NCI-H1048 (cell line): ENCODE measurements around the gene TRMT2A.

Experiments
- DNase-seq: peaks from one replicate; lab custom pipeline; 2025; lab: John Stamatoyannopoulos, UW

The TRMT2A gene

DNA sequence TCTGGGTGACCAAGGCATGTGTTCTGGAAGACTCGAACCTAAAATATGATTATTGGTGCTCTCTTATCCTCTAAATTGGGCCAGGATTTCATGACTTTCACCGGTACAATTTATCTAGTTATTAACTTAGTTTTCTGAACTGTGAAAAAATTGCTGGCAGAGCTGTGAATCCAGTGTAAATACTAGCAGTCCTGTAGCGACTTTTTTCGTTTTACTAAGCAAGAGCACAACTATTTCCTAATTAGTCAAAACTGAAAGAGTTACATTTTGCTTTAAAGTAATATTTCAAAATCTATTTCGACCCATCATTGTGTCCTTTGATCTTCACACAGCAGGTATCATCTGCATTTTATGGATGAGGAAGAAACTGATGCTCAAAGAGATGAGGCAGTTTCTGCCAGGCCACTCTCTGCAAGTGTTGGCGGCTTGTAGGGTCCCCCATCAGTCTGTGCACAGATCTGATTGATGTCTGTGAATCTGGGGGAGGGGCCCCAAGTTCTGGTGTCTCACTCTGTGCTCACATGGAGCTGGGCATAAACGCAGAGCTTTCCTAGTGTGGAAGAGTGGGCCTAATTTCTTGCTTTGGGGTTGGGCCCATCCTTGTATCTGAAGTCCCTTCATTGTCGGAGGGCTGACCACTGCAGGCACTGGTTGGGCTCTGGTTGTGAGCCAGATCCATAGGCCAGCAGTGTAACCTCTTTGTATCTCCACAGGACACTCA, 1.4 kb upstream of the TRMT2A start:
- no peak for DNase-seq

DNA sequence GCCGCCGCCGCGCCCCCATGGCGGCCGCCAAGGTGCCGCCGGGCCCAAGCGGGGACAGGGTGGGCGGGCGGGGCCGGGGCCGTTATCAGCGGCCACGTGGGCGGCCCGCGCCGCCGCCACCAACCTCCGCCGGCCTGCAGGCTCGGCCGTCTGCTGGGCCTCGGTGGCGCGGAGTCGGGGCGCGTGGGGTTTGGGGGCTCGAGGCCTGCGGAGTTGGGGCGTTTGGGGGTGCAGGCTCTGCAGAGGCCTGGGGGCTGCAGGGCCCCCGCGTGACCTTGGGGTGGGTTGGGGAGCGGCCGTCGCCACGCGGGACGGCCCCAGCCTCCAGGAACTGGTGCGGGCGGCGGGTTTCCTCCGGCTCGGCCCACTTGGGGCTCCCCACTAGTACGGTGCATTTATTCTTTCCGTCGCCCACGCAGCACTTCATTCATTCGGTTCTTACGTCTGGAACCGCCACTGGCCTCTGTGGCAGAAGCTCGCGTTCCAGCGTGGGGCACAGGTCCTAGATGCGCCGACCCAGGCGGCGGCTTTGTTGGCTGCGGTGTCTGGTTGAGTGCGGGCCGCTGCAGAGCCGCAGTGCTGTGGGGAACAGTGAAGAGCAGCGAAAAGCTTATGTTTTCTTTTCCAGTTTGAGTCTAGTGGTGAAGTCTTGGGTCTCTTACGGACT, 740 bp upstream of the TRMT2A start:
- DNase-seq = no peak

DNA sequence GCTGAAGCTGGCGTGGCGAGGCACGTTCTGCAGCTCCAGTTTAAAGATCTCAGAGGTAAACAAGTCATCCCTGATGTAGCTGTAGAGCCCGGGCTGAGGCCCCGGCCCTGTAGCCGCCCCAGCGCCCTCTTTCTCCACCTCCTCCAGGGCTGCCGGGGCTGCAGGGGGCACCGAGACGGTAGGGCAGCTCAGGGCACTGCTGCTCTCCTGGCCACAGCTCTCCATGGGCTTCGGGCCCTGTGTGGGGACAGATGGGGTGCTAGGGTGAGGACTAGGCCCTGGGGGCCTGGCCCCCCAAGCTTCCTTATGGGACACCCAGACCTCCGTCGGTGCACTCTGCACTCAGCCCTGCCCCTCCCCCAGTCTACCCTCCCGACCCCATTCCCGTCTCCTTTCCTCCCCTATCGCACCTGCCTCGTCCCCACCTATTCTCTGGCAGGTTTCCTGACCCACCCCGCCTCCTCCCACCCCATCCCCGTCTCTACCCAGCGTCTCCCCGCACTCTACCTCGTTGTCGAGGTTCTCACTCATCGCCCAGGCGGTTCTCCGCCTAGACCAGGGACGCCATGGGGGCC, 563 bp downstream of the TRMT2A start:
- DNase-seq = no peak

DNA sequence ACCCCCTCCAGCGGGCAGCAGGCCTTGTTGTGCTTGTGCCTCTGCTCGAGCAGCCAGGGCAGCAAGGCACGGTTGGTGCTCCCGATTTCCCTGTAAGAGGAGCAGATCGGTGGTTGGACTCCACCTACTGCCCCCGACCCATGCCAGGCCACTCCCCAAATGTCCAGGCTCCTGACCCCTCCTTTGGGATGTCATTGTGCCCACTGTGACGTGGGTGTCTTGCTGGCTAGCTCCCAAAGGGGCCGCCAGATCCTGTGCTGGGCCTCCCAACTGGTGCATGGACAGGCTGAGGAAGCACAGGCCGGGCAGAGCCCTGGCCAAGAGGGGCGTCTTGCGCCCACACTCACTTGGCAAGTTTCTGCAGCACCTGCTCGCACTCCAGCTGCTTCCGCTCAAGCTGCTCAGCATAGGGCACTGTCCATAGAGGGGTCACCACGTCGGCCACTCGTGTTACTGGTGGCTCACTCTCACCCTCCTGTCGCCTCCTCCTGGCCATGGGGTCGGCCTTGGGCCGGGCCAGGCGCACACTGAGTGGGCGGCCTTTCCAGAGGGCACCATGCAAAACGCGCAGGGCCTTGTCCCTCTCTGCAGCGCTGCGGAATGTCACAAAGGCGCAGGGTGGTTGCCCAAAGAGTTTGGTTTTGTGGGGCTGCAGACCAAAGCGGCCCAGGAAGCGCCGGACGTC, 1.2 kb downstream of the TRMT2A start, which contains the start of gene RANBP1:
Gene RANBP1 (plus strand): TSS at position 414 of the 685 bp plus-strand sequence. CDS start 81 bp downstream, at position 495.
- DNase-seq = no peak

DNA sequence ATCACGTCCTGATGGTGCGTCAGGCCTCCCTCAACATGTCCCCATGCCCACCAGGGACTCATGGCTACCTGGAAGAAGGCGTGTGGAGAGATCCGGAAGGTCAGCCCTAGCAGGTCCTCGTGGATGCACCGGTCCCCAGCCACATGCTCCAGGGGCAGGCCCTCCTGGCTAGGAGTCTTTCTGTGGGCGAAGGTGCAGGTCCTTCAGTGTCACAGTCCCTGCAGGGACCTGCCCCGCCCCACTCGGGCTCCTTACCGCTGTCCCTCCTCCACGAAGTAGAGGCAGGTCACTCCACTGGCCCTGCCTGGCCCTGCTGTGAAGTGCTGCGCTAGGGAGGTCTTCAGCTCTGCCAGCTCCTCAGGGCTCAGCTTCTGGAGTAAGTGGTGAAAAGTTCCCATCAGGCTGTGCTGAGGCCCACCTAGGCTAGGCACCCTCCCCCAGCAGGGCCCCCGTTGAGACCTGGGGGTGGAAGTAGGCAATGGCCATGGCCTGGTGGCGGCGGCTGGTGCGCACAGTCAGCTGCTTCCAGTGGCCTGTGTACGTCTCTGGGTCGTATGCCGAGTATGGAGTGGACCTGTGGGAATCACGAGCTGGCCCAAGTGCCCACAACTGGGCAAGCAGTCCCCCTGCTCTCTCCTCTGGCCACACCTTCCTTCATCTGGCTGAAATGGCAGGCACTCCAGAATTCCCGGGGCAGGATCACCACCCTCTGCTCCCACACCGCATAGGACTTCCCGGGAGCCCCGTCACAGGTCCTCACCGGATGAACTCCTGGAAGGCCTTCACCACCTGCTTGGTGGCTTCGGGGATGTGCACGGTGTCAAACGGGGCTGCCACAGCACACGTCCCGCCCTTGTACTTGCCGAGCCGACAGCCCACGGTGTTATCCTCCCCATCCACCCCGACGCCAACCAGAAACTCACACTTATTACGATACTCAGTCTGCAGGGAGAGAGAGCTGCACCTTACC, 2.2 kb downstream of the TRMT2A start:
- no peak for DNase-seq

DNA sequence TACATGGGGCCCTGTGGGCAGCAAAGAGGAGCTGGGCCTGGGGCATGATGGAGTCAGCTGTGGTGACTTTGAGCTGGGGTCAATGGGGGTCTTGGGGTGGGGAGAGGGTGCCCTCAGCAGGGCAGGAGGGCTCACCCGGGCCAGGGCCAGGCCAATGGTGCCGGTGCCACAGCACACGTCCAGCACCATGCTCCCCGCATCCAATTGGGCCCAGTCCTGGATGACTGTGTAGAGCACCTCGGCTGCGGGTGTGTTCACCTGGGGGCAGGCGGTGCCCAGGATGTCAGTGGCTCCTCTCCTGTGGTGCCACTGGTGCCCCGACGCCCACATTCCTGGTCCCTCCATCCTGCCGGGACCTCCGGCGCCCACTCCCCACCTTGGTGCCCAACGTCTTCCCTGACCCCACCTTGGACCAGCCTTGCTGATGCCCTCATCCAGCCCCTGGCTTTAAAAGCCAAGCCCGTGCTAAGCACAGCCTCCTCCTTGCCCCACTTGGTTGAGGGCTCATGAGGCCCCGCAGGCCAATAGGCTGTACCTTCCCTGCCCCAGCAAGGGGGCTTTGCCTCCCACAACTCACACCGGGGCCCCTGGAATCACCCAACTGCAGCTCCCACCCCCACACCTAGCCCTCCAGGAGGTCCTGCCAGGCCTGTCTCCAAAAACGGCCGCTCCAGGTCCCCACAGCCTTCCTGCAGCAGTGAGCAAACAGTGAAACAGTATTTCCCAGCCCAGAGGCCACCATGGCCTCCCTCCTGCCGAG, 3.3 kb downstream of the TRMT2A start:
- no peak for DNase-seq

DNA sequence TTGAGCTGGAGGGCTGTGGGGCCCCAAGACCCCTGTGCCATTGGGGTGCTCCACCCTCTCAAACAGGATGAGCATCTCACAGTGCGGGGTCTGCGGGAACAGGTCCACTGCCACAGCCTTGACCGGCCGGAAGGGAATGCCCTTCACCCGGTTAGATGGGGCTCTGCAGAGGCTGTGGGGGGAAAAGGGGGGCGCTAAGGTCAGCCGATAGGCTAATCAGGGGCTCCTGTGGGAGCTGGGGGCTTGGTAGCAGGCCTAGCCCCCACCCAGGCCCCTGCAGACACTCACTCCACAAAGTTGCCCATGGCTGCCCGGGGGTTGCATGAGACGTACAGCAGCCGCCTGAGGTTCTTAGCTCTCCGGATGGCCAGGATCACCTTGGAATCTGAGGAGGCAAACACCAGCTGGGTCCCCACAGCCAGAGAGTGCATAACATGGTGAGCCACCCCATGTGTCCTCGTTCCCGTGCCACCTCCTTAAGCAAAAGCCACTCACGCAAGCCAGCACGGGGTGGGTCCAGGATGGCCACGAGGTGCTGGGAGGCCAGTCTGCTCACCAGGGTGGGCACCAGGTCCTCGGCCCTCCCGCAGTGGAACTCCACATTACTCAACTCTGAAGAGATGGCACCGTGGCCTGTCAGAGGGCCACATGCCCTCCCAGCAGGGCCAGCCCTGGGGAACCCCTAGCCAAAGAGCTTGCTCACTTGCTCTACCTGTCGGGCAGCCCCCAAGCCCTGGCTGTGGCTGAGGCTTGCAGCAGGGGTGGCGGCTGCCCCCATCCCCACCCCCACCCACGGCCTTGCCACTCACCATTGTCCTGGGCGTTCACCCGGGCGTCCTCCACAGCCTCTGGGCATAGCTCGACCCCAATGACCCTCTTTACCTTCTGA, 4.2 kb downstream of the TRMT2A start:
- no peak for DNase-seq

DNA sequence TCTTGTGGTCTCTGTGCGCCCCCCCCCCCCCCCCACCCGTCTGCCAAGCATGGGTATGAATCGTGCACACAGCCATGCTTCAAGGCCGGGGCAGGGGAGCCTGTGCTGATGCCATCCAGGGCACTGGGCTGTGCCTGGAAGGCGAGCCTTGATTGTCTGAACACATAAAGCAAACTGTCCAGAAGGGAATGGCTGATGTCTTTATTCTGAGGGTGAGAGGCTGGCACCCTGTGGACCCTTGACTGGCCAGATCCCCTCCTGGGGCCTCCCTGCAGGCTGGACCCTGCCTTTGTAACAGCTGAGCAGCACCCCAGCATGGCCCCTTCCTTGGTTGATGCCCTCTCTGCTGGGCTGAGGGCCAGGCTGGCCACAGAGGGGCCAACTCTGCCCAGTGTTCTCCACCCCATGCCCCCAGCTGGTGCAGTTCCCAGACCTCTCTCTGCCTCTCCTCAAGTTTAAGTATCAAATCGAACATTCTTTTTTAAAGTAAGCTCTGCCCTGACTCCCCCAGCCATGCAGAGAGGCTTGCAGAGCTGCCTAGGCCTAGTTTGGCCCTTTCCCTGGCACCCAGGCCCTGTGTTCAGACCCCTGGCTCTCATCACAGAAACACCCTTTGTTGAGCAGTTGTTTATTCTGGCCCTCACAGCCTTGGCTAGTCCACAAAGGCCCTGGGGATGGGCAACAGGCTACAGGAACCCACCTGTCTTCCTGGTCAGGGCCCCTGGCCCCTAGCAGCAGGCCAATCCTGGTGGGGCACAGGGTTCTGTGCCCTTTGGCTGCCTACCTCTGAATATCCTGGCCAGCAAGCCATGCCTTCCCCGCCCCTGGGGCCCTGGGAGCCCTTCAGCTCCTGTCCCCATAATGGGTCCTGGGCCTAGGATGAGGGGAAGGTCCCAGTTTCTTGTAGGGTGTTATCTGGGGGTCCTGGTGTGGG, 5.1 kb downstream of the TRMT2A start:
- no peak for DNase-seq

DNA sequence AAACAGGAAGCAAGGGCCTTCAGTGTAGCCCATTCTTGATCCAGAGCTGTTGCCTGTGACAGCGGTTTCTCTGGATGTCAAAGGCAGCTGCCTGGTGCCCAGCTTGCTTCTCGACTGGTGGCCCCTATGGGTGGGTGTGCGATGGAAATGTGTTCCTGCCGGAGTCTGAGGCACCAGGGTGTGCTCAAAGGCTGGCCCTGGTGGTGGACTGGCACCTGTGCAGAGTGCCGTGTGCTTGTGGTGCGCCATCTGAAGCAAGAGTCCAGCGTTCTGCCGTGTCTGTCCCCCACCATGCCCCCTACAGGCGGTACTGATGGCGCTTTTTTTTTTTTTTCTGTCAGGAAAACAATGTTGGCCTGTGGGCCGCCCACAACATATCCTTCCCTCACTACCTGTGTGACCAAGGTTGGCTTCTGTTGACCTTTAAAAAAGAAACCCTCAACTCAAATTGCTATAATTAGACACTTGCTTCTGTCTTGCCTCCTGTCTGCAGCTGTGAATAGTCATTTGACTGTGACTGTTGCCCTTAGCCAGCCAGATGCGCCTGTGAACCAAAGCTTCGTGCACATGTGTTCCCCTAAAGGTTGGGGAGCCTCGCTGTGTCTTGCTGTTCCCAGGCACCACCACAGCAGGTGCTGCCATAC, 5.9 kb downstream of the TRMT2A start:
- DNase-seq = no peak

DNA sequence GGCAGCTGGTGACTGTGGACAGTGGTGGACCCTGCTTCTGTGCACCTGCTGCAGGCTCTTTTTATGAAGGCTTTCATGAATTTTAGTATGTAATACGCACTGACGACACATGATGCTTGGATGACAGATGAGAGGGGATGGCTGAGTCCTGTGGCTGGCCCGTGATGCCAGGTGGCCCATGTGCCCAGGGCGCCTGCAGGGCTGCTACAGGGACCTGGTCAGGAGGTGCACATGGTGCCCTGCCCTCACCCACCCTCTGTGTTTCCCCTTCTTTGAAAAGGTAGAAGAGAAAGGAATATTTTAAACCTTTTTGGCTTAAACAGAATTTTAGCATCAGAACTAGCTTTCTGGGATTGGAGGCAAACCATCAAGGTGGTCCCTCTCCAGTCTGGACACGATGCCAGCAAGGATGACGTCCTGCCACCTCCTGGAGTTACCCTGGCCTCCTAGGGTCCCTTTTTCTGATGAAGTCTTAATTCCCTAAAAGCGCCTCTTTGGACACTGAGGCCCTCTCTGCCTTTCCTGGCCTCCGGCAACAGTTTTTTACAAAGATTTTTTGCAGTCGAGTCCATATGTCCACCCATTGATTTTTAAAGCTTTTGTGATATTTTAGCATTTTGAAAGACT, 6.6 kb downstream of the TRMT2A start:
- DNase-seq = no peak

DNA sequence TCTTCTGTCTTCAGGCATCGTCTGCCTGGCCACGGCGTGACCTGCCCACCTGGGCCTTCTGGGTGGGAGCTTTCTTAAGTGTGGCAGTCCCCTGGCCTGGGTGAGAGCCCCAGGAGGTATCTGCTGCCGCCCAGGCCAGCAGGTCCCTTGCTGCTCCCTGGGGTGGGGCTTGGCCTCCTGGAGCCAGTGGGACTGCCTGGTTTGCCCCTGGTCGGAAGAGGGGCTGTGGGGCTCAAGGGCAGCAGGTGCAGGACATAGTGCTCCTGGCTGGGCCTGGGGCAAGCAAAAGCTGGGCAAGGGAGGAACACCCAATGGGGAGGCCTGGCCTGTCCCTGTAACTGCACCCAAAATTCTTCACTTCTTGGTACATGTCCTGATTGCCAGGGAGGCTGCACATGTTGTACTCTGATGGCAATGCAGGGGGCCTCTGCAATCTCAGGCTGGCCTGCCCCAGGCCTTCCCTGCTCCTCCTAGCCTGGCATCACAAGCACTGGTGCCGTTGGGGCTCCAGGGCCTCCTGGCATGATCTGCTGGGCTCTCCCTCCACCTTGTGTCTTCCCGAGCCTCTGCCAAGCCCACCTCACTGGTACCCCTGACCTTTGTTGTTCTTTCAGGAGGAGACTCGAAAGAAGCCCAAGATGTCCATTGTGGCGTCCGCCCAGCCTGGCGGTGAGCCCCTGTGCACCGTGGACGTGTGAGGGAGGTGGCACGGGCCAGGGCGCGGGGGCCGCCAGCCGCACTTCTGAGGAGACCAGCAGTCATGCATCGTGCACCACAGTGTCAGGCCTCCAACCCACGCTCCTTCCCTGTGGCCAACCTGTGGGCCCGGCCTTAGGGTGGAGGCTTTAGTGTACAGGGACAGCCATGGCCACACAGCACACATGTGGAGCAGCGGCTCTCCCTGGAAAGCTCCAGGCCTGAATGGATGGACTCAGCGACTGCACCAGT, 7.3 kb downstream of the TRMT2A start:
- no peak for DNase-seq

DNA sequence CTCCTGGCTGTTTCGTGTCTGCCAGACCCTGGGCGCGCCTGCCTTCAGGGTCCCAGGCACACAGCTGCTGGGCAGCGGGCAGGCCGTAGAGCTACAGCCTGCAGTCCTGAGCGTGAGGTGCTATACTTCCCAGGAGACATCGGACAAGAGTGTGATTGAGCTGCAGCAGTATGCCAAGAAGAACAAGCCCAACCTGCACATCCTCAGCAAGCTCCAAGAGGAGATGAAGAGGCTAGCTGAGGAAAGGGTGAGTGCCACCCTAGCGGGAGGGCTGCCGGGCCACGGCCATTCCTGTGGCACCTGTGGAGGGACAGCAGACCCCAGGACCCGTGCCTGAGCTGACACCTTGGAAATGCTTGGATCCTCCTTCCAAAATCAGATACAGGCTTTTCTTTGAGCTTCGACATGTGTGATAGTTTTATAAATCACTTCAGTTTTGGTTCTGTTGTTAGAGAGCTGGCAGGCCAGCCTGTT, 8.2 kb downstream of the TRMT2A start:
- DNase-seq = no peak

DNA sequence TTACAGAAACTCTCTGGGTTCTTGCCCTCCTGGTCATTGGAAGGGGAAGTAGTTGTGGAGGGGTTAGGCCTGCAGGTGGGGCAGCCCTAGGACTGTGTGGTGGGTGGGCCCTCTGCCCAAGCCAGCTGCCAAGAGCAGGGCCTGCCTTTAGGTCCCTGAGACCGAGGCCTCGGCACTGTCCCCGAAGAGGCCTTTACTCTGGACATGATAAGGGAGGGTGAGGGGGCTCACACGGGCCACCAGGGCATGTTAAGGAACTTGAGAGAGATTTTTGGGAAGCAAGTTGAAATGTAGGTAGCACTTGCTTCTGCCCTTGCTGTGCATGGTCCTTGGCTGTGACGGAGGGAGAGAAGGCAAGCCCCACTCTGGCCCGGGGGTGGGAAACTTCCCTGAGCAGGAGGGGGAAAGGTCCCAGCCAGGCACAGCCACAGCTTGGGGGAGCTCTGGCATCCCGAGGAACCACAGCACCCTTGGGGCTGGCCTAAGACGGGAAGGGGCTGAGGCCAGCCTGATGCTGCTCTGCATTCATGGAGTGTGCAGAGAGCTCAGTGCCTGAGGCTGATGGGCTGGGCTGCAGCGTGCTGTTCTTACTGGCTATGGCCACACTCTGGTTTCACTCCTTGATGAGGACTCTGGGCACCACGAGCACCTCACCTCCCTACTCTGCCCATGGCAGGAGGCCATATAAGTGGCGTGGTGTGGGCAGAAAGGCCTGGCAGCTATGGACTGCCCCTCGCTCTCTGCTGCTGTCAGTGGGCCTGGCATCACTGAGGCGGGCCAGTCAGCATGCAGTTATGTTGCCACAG, 8.9 kb downstream of the TRMT2A start:
- DNase-seq = no peak

DNA sequence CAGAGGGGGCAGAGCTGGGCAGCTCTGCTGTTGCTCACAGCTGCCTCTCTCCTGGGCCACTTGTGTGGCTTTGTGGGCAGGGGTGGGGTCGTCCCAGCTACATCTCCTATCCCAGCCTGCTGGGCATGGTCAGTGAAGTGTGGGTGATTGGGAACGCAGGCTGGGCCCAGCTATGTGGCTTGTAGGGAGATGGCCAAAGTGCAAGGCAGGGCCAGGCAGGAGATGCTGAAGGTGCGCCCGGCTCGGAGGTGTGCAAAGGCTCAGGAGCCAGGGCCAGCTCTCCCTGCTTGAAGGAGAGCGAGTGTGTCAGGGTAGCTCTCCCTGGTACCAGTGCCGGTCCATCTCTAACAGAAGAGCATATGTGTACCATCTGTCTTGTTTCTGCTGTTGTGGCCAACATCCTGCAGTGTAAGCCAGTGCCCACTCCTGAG, 9.5 kb downstream of the TRMT2A start:
- DNase-seq = no peak

DNA sequence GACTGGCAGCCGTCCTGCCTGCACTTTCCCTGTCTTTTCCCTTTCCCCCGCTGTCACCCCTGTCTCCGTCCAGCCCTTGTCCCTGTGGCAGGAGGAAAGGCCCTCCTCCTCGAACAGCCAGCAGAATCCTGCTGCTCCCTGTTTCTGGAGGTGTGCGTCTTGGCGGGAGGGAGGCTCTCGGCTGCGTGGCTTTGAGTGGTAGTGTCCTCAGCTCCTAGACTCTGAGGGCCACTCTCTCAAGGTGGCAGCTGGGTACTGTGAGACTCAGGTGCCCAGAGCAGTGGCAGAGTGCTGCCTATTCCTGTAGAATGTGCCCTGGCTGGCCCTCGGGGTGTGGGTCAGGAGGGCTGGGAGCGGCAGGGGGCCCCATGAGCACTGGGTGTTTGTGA, 10.2 kb downstream of the TRMT2A start:
- no peak for DNase-seq
